ENCODE data around the gene PID1. TPM values are rescaled to one million over a fixed set of nuclear protein-coding genes. Genes with fewer than 3 reads are reported as not detected.

PID1 gene
- total RNA-seq, 1 donor from 2014 or later, result 0.95 TPM

DNA sequence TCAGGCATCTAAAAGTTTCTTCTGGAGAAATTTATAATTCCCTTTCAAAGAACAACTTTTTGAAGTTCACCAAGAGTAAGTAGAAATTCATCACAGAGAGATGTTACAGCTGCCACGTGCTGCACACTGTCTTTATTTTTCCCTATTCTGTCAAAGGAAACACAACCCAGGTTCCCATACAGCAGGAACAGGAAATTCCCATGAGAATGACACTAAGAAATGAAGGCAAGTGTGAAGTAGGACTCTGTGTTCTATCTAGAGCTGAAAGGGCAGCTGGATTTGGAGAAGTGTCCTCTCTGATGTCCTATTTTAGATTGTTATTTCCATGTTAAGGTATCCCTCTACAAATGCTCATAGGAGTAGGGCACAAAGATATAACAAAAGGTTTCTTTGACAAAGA, 58.8 kb downstream of the PID1 start:
- no peak for TF ChIP-seq CTCF (IDR thresholded peaks at IDR 0.05)
- Mint-ChIP-seq H3K36me3 (ENCODE audit: low read depth) (no peaks in the 10 kb centered on the region), H3K4me1 (ENCODE audit: low read depth) (no peaks in the 10 kb centered on the region), H3K4me3 (ENCODE audit: unreplicated experiment) (no peak overlapping the region), H3K27ac (ENCODE audit: unreplicated experiment) (no peak overlapping the region), H3K9me3 (ENCODE audit: low read depth) (peaks cover 6% of the 10 kb centered on the region), H3K27me3 (ENCODE audit: low read depth) (no peaks in the 10 kb centered on the region)
- no peak for DNase-seq (ENCODE audit: low spot score)

GRCh38 chr2:229210641-229211040, 60.4 kb downstream of the PID1 start:
- H3K4me3 Mint-ChIP-seq (ENCODE audit: unreplicated experiment), result no peak overlapping the region
- no peak for TF ChIP-seq CTCF (IDR thresholded peaks at IDR 0.05)
- no peak for DNase-seq (ENCODE audit: low spot score)
- H3K27me3 Mint-ChIP-seq (ENCODE audit: low read depth), result no peaks in the 10 kb centered on the region
- no peaks in the 10 kb centered on the region for H3K36me3 Mint-ChIP-seq (ENCODE audit: low read depth)
- no peak overlapping the region for H3K27ac Mint-ChIP-seq (ENCODE audit: unreplicated experiment)
- no peaks in the 10 kb centered on the region for H3K4me1 Mint-ChIP-seq (ENCODE audit: low read depth)
- peaks cover 6% of the 10 kb centered on the region for H3K9me3 Mint-ChIP-seq (ENCODE audit: low read depth)

GRCh38 chr2:229206548-229206947, 64.5 kb downstream of the PID1 start:
- no peaks in the 10 kb centered on the region for H3K27me3 Mint-ChIP-seq (ENCODE audit: low read depth)
- H3K27ac Mint-ChIP-seq (ENCODE audit: unreplicated experiment), result no peak overlapping the region
- DNase-seq (ENCODE audit: low spot score), result no peak
- no peaks in the 10 kb centered on the region for H3K4me1 Mint-ChIP-seq (ENCODE audit: low read depth)
- TF ChIP-seq CTCF (IDR thresholded peaks at IDR 0.05), result no peak
- H3K4me3 Mint-ChIP-seq (ENCODE audit: unreplicated experiment), result no peak overlapping the region
- H3K36me3 Mint-ChIP-seq (ENCODE audit: low read depth), result no peaks in the 10 kb centered on the region
- peaks cover 6% of the 10 kb centered on the region for H3K9me3 Mint-ChIP-seq (ENCODE audit: low read depth)

DNA sequence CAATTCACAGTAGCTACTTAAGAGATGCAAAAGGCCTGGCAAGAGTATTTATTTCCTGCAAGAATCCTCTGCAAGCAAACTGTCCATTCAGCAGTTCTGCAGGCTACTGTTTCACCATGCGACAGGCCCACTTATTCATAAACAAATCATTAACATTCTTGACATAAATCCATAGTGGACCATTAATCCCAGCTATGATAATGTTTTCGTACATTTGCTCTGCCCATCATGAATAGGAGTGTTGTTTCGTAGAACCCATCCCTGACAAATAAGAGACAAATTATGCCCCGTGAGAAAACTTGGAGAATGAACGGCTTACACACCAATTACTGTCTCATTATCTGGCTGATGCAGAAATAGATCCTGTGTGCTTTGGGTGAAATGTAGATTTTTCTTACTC, 65.4 kb downstream of the PID1 start:
- Mint-ChIP-seq H3K4me1 (ENCODE audit: low read depth) (no peaks in the 10 kb centered on the region), H3K9me3 (ENCODE audit: low read depth) (peaks cover 6% of the 10 kb centered on the region), H3K27me3 (ENCODE audit: low read depth) (no peaks in the 10 kb centered on the region), H3K4me3 (ENCODE audit: unreplicated experiment) (no peak overlapping the region), H3K27ac (ENCODE audit: unreplicated experiment) (no peak overlapping the region), H3K36me3 (ENCODE audit: low read depth) (no peaks in the 10 kb centered on the region)
- no peak for TF ChIP-seq CTCF (IDR thresholded peaks at IDR 0.05)
- no peak for DNase-seq (ENCODE audit: low spot score)

- DNase-seq (ENCODE audit: low spot score), result no peak
- no peaks in the 10 kb centered on the region for H3K36me3 Mint-ChIP-seq (ENCODE audit: low read depth)
Measured at GRCh38 chr2:229202646-229203045, 68.4 kb downstream of the PID1 start.

More at GRCh38 chr2:229202646-229203045, 68.4 kb downstream of the PID1 start:
- Mint-ChIP-seq H3K9me3 (ENCODE audit: low read depth) (no peaks in the 10 kb centered on the region), H3K27ac (ENCODE audit: unreplicated experiment) (no peak overlapping the region), H3K4me3 (ENCODE audit: unreplicated experiment) (no peak overlapping the region), H3K4me1 (ENCODE audit: low read depth) (no peaks in the 10 kb centered on the region), H3K27me3 (ENCODE audit: low read depth) (no peaks in the 10 kb centered on the region)
- no peak for TF ChIP-seq CTCF (IDR thresholded peaks at IDR 0.05)
